GM18507 (cell line): ENCODE data around the gene TSPAN6.
A peak's percentile ranks its signal among the peaks of the same experiment; 100 is the strongest.

ENCODE experiments used
- DNase-seq: peaks from one replicate; pipeline ENCODE4 v3.0.0; 2011; ENCODE audit warnings: low read depth; ENCODE audit not compliant: insufficient read length; ENCODE audit errors: extremely low spot score
- FAIRE-seq: peaks from 2 replicates; lab custom pipeline; 2011; peaks lifted over from hg19 to GRCh38; lab: Jason Lieb, UNC

The TSPAN6 gene, protein sequence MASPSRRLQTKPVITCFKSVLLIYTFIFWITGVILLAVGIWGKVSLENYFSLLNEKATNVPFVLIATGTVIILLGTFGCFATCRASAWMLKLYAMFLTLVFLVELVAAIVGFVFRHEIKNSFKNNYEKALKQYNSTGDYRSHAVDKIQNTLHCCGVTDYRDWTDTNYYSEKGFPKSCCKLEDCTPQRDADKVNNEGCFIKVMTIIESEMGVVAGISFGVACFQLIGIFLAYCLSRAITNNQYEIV

DNA sequence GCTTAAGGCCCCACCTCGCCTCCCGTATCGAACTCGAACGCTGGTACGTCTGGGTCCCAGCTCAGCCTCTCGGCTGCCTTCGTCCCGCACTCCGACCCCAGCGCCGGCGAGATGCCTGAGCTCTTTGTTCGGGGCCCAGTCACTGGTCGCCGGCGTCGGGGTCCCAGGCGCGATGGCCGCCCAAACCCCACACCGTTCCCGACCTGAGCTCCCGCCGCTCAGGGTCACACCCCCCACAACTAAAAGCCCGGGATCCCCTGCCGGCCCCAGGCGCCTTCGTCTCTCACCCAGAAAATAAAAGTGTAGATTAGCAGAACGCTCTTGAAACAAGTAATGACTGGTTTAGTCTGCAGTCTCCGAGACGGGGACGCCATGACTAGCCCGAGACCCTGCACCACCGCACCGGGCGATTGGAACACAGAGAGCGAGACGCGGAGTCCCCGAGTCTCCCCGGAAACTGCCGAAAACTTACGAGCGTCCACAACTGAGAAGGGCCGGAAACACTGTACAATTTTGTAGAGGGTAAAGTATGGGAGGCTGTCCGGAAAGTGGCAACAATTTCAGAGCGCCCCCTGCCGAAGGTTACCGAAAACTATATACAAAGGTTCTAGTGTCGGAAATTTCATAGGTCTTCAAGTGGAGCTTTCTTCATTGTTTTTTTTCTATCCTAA, at the start of gene TSPAN6:
TSS of gene TSPAN6 (minus strand) at position 486 of the 671 bp plus-strand sequence. CDS start at position 374, 112 bp downstream.
- FAIRE-seq: peak; percentile 85
- peak; percentile 29 for DNase-seq

DNA sequence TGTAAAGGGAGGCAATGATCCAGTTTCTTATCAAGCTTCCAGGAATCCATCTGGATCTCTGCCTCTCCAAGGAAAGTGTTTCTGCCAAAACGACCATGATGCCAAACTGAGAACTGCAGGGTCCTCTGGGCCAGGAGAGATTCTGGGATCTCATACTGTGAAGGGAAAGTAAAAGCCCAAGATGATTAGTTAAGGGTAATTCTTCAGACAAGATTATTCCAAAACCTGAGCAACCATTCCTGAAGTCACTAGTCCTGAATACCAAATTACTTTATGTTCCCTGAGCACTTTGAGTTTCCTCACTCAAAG, 49.3 kb upstream of the TSPAN6 start:
- DNase-seq (no peak), FAIRE-seq (no peak)

DNA sequence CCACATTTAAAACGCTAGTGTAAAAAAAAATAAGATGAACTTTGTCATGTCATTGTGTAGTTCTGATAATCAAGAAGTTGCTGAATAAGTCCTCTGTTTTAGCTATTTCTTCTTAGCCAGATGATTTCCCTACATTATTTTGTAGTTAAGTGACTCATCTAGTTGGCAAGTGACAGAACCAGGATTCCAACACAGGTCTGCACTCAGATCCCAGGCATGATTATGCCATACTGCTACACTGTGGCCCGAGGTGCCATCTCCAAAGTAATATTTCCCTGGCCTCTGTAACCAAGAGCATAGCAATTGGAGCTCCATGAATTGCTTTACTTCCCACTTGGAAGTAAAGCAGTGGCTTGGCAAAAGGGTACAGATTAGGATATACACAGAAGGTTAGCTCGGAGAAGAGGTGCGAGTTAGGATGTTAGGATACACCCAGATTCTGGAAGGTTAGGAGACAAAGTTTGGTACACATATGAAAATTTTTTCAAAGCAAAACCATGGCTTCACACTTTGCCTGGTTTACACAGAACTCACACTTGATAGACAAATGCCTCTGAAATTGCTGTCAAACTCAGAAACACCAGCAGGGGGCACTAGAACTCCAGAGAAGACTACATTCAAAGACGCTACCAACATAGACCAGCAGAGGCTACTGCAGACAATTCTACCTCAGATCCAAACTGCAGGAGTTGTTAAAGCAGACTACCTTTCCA, 48.8 kb upstream of the TSPAN6 start:
- FAIRE-seq: peak; percentile 89

DNA sequence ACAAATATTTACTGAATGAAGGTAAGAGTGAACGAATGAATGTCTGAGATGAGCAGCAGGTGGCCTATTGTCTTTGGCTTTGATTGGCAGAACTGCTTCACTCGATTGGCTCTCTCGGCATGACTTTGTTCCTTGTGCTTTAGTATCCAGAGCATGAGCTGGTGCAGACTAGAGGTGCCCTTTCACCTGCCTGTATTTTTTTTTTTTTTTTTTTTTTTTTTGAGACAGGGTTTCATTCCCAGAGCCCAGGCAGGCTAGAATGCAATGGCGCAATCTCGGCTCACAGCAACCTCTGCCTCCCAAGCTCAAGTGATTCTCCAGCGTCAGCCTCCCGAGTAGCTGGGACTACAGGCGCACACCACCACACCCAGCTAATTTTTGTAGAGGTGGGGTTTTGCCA, 46.3 kb upstream of the TSPAN6 start:
- FAIRE-seq (no peak), DNase-seq (no peak)

More for the DNA sequence above, 48.8 kb upstream of the TSPAN6 start:
- peak; percentile 28 for DNase-seq

DNA sequence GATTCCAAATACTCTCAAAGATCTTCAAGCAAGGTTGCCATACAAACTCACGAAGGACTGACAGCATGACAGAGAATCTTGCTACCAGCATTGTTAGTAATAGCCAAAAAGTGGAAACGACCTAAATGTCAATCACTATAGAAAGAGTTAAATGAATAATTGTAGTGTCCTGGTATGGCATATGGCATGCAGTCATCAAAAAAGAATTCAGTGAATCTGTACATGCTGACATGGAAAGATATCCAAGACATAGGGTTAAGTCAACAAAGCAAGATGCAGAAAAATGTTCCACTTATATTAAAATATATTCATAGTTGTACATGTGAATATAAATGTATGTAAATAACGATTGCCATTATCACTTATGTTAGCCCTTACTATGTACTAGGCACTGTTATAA, 45.0 kb upstream of the TSPAN6 start:
- DNase-seq: no peak
- no peak for FAIRE-seq

DNA sequence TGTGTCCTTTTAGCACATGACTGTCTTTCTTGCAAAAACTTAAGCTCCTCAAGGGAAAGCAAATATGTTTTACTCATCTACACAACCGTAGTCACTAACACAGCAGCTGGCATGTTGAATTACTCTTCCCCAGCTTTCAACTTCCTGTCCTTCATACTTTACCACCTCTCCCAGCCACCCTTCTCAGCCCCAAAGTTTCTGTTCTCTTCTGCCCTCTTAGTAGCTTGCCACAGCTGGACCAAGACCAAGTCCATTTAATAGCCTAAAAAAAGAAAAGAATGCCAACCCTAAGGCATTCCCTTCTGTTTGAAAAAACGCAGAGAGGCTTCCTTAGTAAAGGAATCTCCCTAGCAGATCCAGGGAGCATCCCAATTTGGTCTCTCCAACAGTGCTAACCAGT, 44.1 kb upstream of the TSPAN6 start:
- FAIRE-seq: no peak

DNA sequence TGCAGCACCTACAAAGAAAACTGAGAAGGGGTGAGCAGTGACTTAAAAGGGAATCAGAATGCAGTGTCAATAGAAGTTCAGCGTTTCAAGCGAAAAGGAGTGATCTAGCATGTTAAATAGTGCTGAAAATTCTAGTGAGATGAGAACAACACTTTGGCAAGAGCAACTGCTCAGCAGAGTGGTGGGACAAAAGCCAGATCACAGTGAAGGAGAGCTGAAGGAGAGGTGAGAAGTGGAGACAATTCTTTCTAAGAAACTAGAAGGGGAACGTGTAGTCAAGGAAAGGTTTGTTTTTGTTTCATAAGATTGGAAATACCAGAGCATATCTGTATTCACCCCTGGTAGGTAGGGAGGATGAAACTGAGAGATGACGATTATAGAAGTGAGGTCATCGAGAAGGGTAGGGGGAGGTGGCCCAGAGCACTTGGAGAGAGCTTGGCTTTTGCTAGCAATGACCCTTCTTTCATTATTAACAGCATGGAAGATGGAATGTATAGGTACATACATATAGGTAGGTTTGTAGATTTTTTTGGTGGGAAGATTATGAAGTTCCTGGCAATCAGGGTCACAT, 41.1 kb upstream of the TSPAN6 start:
- DNase-seq: no peak

More for the DNA sequence above, 44.1 kb upstream of the TSPAN6 start:
- no peak for DNase-seq

DNA sequence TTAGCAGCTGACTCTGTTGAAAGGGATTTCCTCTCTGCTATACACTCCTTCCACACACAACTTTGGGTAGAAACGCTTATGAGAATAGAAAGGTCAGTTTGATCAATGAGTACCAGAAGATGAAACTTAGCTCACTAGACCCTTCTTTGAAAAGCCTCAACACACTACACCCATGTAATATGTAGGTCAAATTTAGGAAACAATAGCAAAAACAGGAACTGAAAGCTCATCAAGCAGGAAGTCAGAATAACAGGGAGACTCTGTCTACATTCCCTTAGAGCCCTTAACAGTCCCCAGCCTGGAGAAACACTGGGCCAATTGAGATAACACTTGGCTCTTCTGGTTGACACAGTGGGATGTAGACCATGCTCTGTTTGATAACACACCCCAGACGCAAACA, 38.1 kb upstream of the TSPAN6 start:
- FAIRE-seq (no peak), DNase-seq (no peak)

More for the DNA sequence above, 41.1 kb upstream of the TSPAN6 start:
- no peak for FAIRE-seq

DNA sequence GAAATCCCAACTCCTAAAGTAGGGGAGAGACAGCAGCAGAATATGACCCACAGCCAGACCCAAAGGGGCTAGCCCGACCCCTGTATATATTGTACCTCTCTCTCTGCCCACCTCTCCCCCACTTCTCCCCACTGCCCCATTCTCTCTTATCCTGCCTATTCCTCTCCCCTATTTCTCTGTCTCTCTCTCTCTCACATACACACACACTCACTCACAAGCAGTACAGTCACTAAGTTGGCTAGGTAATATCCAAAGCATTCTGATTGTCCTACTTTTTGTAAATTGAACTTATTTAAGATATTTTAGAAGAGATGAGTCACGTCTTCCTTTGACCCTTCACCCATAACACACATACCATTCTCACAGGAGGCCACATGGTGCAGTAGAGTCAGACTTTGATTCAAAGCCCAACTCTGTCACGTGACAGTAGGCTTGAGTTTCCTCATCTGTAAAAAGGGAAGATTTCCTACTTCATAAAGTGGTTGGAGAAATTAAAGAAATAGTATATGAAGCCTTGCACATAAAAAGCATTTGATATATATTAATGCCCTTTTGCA, 36.9 kb upstream of the TSPAN6 start:
- DNase-seq (no peak), FAIRE-seq (no peak)

DNA sequence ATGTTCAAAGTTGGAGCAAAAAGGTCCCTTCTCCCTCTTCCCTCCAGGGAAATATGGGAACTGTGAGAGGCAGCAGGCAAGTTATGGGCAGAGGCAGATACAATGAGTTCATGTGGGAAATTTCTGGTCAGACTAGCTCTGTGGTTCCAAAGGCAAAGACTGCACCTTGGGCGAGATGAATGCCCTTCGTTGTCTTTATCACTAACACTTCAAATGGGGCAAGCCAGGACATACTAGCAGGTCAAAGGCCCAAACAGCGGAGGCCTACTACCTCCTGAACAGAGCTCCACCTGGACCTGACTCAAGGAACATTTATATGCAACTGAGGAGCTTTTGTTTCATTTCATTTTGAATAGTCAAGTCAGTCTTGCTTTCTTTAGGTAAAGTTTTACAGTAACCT, 36.4 kb upstream of the TSPAN6 start:
- no peak for FAIRE-seq
- no peak for DNase-seq

DNA sequence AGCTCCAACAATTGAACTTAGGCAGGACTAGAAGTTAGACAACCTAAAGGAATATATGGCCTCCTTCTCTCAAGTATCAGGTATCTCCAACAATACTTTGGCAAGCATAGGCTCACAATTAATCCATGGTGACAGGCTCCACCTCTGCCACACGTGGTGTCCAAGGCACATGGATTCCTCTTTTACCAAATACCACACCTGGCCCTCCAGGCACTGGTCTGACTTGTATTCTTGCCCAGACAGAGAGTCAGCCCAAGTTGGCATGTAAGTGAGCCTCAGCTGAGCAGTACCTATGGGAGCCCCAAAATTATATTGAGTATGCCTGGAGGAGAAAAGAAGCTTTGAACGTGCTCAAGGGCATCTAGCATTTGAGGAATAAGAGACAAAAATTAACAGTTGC, 27.0 kb upstream of the TSPAN6 start:
- no peak for FAIRE-seq
- DNase-seq: no peak

DNA sequence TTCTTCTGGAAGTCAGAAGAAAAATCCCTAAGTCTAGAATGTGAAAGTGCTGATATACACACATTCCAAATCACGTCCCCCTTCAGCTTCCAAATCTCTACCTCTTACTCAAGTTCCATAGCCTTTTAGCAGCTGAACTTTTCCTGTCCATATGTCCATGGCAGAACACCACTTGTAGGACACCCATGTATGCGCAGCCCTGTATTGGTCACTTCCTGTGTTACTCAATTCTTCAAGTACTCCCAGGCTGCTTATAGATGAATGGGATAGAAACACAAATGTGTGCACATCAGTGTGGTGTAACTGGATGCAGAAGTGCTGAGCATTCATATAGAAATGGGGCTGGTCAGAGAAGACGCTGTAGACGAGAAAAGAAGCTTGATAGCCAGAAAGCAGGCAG, 26.2 kb upstream of the TSPAN6 start:
- FAIRE-seq: no peak
- no peak for DNase-seq

DNA sequence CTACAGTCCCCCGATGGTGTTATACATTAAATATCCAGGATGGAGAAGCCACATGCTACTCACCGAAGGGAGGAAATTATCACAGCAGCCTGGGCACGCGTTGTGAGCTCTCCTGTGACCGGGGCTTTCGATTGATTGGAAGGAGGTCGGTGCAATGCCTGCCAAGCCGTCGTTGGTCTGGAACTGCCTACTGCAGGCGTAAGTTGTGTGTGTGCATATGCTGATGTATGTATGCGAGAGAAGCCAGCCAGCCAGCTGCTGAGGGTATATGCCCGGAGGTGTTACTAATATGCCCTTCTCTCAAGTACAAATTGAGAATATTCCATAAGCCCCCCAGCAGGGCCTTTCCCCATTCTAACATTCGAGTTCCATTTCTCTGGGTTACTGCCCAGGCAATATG, 25.6 kb upstream of the TSPAN6 start:
- DNase-seq (no peak), FAIRE-seq (no peak)

DNA sequence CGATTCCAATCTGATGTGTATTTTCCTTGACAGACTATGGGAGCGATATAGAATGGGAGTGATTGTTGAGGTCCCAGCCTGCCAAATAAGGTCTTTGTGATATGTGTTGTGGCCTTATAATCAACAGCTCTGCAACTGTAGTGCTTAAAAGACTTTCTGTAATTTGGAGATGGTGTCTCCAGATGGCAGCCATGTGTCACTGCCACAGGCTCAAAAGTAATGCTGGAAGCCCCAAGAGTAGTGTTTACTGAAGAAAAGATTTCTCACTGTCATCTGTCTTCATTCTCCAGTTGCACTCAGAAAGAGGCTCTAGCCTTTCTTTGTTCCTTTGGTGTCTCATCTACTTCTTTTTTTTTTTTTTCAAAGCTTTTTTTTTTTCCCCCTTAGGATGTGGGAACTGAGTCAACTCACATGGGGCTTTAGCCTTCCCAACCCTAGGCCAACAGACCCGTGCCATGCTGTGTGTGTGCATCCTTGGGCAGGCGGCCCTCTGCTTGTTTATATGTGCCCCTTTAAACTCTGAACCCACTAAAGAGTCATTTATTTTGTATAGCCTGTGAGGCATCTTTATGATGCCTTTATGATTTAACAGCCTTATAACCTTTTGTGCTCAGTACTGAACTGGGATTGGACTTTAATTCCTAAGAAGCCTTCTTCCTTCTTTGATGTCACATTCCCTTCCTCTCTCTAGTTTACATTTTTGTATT, 23.0 kb upstream of the TSPAN6 start:
- DNase-seq: no peak
- no peak for FAIRE-seq

DNA sequence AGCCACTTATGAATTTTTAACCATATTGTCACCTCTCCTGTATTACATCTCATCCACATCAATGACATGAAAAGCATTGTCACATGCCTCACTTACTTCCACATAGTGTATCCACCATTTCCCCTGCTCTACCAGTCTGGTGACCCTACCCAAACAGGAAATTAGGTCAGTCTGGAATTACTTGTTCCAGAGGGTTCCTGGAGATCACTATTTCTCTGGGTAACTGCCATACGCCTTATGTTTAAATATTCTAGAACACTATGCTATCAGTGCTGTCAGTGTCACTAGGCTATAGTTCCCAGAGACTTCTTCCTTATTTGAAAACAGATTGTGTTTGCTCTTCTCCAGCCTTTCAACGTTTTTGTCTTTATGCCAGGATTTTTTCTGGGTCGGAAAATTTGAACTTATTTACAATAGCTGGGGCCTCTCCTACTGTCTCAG, 22.4 kb upstream of the TSPAN6 start:
- no peak for FAIRE-seq
- no peak for DNase-seq

DNA sequence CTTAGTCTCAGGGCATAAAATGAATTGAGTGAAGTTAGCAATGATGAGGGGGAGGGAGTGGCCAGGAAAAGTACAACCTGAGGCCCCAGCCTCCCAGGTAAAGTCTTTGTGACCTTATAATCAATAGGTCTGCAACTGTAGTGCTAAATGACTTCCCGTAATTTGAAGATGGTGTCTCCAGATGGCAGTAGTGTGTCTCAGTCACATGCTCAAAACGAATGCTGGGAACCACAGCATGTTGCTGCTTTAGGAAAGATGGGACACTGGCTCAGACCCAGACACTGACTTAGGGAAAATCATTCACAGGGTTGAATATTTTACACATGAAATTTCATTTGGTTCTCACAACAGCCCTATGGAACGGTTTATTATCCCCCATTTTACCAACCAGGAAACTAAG, 17.7 kb upstream of the TSPAN6 start:
- no peak for DNase-seq
- no peak for FAIRE-seq

DNA sequence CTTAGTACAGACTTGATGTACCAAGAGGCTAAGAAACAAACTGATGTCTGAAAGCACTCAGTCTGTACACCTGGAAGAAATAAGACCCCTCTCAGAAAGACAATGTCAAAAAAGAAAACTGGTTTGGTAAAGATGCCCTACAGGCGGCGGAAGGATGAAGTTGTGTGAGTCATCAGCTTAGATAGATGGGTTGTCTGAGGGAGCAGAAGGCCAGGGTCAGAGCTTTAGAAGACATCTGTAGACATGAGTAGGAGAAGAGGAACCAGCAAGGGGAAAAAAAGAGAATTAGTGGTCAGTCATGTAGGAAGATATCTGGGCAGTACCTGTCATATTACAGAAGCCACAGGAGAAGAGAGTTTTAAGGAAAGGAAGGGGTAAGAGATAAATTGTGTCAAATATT, 15.7 kb upstream of the TSPAN6 start:
- FAIRE-seq (no peak), DNase-seq (no peak)

DNA sequence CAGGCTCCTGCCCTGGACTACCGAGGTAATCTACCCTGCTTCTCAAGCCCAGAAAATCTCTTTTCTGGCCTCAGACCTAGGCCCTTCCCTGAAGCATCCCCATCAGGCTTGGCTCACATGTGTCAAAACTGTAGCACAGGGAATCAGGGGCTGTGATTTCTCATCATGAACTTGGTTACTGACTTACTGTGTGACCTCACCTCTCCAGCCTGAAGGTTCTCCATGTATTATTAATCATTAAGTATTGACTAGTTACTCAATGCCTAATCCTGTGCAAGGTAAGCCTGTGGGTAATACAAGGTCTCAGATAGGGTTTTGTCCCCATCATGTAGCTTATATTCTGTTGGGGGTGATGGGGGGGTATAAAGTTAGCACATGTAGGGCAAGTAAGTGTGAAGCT, 14.2 kb upstream of the TSPAN6 start:
- no peak for FAIRE-seq
- no peak for DNase-seq

DNA sequence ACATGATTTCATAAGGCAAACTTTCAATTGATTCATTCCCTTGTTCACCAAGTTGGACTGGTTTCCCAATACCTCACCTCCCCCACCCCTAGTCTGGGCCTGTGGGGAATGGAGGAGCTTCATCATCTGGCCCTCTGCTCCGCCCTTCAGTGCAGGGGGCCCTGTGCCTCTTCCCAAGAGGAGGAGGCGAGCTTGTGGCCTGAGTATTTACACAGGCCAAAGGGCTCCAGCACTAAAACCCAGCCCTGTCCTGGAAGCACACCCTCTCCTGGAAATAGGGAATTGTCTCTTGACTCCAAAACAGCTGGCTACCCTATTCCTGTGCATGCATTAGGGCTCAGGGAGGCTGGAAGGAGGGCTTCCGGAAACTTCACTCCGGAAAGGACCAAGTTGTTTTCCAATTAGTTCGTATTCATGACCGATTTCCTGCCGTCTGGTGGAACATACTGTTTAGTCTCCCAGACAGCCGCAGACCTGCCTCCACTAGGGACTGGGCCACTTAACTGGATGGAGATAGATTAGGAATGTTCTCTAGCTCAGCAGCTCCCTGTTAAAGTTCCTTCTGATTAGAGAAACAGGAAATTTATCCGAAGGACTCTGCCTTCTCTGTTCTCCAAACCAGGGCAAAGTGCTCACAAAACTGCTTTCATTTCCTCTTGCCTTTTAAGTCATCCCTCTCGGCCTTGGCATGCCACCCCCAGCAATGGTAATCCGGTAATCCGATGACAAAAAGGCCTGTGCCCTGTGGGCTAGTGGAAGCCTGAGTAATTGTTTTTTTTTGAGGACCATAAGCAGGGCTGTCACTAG, 13.1 kb upstream of the TSPAN6 start:
- FAIRE-seq (no peak), DNase-seq (no peak)
